HG03159 (cell line): ENCODE data around the gene GLYATL1B.
"Not testable (repeated sequence)": the region's sequence is repeated elsewhere in the genome, so short reads cannot be mapped to it uniquely, and the experiment has no call there.

ENCODE experiments used
- ATAC-seq: cut with Tn5 transposase; IDR thresholded peaks from one replicate; pipeline ENCODE4 v1.9.1; 2021; ENCODE audit warnings: mild to moderate bottlenecking, moderate library complexity; ENCODE audit not compliant: unreplicated experiment

The GLYATL1B gene

GRCh38 chr11:59095972-59096575, 10.0 kb downstream of the GLYATL1B start:
- not testable (repeated sequence) for ATAC-seq

DNA sequence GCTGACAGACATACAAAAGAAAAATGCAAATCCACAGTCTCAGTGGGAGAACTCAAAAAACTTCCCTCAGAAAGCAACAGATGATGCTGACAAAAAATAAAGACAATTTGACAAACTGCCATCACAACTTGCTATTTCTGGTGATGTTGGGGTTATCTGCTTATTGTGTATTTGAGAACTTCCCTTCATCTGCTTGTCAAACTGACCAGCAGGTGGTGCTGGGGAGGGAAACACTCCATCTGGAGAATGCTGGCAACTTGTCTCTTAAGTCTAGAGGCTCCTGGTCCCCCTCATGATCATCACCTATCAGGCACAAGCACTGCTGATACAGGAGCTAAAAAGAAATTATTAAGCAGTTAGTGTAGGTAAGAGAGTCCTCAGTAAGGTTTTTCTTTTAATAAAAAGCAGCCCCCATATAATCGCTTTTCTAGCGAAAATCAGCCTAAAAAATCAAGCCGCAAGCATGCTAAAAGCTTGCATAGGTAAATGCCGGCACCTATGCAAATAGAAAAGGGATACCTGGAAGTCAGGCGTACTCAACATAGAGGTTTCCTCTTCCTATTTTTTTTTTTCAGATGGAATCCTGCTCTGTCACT, 11.1 kb downstream of the GLYATL1B start:
- peak; percentile 46 for ATAC-seq

DNA sequence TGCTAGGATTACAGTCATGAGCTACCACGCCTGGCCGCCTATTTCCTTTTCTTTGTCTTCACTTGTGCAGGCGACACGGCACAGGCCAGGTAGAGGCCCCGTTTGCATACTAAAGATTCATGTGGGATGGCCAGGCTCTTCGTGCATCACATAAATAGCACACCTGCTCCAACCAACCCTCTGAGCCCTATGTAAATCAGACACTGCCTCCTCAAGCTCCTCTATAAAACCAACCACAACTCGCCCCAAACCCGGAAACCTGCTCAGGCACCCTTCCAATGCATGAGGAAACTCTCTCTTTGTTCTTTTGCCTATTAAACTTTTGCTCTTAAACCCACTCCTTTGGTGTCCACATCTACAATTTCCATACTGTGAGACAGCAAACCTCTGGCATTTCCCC, 11.8 kb downstream of the GLYATL1B start:
- not testable (repeated sequence) for ATAC-seq

DNA sequence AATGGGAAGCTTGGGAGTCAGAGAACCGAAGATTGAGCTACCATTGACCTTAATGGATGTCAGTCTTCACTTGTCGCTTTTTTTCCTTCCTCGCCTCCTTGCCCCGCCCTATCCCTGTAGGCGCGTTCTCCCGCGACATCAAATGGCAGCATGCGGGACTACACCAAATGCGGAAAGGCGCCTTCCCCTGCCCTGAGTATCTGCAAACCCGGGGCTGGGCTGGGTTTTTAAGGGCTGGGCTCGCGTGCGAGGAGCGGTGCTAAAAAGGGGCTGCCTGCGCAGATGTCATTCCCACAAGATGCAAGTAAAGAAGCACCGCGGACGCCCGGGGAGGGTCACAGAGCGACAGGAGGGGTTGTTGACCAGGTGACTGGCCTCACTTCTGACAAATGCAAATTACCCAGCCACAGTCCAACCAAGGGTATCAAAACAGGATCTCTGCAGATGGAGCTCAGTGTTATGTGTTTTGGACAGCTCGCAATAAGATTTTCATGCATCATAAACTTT, 16.2 kb downstream of the GLYATL1B start:
- peak; percentile 67 for ATAC-seq

DNA sequence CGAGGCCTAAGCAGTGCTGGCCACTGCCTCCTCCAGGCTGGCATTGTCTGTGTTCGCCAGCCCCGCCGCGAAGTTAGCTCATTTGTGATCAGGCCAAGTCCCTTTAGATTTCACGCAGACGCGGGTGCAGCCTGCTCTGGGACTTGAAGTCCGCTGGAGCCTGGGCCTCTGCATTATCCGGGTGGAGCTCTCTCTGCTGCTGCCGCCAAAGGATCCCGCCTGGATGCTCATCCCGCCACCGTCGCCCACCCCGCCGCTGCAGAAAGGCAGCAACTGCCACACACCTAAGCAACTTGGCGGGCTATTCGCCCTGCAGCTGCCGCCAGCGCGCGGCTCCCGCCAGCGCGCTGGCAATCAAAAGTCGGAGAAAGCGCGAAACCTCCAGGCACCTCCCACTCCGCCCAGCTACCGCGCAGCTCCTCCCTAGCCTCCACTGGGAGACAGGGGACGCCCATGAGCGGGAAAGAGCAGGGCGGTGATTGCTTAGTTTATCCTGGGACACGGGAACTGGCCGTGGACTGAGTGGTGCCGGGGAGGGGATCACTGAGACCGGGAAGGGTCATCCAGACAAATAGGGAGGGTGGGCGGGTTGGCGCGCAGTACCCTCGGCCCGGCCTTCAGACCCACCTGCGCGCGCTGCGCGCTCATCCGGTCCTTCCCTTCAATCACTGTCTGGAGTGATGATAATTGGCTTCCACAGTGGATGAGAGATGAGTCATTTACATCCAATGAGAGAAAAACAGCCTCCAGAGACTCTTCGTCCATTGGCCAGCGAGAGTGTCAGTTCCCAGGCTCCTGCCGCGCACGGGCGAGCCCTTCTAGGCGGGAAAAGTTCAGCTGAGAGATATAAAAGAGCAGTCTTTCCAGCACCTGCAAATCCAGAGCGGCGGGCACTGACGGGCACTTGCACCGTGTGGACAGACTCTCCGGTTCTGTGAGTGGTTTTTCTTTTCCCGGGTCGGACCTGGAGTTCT, 20.5 kb downstream of the GLYATL1B start, which contains the start of gene FAM111B:
Gene FAM111B, plus strand, starts transcription at position 875 of the 974 bp plus-strand sequence. CDS start 2,389 bp downstream, outside the sequence.
- ATAC-seq = peak; percentile 69

DNA sequence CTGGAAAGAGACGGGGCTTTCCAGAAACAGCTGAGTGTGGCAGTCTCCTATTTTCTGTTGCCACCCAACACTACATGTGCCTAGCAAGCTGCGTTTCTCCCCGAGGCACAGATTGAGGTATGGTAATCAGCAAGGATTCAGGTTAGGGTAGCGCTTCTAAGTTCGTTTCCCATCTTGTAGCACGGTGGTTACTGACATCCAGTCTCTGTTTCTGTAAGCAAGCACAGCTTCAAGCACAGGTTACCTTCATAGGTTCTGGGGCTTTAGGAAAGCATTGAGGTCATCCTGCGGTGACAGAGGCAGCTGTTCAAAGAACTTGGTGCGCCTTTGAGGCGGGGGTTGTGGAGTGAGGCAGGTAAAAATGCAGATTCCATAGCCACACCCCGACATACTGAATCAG, 21.6 kb downstream of the GLYATL1B start:
- not testable (repeated sequence) for ATAC-seq

DNA sequence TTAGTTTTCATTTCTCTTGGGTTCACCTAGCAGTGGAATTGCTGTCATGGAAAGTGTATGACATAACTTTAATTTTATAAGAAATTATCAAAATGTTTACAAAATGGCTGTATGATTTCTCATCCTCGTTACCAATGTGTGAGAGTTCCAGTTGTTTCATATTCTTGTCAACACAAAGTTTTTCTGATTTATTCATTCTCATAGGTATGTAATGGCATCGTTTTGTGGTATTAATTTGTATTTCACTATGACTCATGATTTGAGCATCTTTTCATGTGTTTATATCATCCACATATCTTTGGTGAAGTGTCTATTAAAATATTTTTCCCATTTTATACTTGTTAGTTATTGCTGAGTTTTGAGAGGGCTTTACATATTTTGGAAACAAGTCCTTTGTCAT, 26.4 kb downstream of the GLYATL1B start:
- no peak for ATAC-seq

- no peak for ATAC-seq
Observed at GRCh38 chr11:59114344-59114743, 28.2 kb downstream of the GLYATL1B start.

DNA sequence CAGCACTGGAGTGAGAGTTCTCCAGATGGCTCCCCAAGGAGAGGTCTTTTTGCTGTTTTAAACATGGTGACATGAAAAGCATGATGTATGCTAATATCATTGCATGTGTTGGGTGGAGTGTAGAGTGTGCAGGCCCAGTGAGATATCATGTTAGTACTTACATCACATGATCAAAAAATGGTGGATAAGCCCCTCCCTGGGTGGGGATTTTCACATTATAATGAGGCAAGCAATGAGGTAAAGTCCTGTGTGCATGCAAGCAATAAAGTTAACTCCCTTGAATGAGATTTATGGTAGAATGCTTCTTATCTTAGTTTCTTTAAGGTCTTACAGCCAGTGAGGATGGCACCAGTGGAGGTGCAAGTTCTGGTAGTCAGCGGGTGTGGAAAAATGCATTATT, 29.4 kb downstream of the GLYATL1B start:
- no peak for ATAC-seq

DNA sequence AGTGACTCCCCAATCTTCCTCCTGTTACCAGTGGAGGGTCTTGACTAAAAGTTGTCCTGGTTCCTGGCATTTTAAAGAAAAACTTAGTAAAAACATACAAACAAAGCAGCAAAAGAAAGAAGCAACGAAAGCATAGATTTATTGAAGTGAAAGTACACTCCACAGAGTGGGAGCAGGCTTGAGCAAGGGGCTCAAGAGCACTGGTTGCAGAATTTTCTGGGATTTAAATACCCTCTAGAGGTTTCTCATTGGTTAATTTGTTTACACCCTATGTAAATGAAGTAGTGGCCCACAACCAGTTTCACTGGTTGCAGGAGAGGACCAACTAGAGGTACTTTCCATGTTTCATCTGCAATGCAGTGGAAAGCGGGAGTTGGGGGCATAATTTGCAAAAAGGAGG, 31.7 kb downstream of the GLYATL1B start:
- ATAC-seq = no peak

GRCh38 chr11:59119826-59120225, 33.7 kb downstream of the GLYATL1B start:
- ATAC-seq = no peak

GRCh38 chr11:59135648-59136461, 49.7 kb downstream of the GLYATL1B start:
- ATAC-seq = peak; percentile 97

- not testable (repeated sequence) for ATAC-seq
Observed at GRCh38 chr11:59136551-59136950, 50.4 kb downstream of the GLYATL1B start.

DNA sequence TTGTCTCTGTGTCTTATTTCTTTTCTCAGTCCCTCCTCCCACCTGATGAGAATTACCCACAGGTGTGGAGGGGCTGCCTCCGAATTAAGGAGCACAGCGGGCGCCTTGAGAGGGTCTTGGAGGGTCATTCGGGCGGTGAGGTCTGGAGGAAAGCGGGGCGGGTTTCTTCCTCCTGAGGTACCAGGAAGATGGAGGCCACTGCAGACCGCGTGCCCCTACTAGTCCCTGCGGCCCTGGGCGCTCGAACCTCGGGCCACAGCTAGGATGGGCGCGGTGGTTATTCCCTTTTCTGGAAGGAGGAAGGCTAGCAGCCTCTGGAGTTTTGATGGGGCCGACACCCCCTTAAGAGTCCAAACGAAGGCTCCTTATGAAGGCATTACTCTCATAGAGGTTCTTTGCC, 51.1 kb downstream of the GLYATL1B start:
- ATAC-seq = no peak

DNA sequence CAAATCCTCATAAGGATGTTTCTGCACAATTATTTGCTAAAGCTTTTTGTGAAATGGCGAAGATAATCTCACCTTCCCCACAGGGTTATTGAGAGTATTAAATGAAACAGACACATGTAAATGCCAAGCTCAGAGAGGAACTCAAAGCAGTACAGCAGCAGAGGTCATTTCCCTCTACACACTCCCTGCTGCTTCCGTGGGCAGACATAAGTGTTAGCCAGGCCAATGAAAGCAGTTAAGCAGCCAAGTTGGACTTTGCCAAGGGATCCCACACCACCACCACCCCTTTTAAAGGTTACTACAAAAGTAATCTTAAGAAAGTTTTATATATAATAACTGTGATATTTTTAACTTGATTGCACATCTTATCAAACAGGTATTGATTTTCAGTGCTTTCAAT, 52.5 kb downstream of the GLYATL1B start:
- ATAC-seq = no peak

GRCh38 chr11:59141191-59141590, 55.1 kb downstream of the GLYATL1B start:
- ATAC-seq = no peak

DNA sequence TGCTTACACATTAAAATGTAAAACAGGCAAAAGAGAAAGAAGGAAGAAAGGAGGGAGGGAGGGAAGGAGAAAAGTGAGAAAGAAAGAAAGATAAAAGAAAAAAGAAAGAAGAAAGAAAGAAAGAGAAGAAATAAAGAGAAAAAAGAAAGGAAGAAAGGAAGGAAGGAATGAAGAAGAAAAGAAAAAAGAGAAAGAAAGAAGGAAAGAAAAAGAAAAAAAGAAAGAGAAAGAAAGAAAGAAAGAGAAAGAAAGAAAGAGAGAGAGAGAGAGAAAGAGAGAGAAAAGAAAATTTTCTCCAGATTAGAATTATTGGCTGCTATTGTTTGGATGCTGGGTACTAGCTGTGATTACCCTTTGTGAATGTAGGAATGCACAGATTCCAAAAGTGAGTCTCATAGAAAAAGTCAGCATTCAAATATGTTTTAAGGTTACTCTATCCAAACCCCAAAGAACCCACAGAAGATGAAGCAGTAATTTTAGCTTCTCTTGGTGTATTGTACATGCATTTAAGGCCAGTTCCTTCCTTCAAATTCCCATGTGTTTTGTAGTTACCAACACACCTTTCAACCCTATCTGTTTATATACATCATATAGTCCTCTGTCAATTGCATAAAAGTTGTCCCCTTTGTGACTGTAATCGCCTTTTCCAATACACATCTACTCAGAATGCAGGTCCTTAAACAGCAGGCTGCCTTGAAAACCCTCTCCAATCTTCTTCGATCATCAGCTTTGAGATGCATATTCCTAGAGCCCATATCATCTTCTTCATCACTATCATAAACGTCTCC, 55.8 kb downstream of the GLYATL1B start:
- peak; percentile 2 for ATAC-seq

GRCh38 chr11:59142530-59143507, 56.7 kb downstream of the GLYATL1B start, which contains the start of gene FAM111A:
Gene FAM111A, plus strand, starts transcription at chr11:59142856. Its CDS starts 6,017 bp downstream, at chr11:59148873.
- peak; percentile 71 for ATAC-seq
